B cell (primary cell): ENCODE measurements around the gene LRFN5.

ENCODE experiments used
- EZH2 ChIP-seq: IDR thresholded peaks from 2 replicates; pipeline ENCODE4 v1.6.1; 2012; ENCODE audit warnings: borderline replicate concordance, low read depth, mild to moderate bottlenecking, moderate library complexity, low read length; ENCODE audit not compliant: insufficient read depth, poor library complexity, severe bottlenecking
- TF ChIP-seq, protein P1 (sequence below): fragments of 200-600 bp; IDR thresholded peaks from one replicate; pipeline ENCODE4 v1.8.0; 2022; ENCODE audit warnings: antibody characterized with exemption, mild to moderate bottlenecking

DNA sequence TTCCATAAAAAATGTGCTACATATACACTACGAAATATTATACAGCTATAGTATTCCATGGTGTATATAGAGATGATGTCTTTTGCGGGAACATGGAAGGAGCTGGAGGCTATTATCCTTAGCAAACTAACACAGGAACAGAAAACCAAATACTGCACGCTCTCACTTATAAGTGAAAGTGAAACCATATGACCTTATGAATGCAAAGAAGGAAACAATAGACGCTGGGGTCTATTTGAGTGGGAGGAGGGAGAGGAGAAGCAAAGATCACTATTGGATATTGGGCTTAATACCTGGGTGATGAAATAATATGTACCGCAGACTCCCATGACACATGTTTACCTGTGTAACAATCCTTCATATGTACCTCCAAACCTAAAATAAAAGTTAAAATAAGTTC lies 142.8 kb downstream of the LRFN5 start:
- TF ChIP-seq, protein P1, sequence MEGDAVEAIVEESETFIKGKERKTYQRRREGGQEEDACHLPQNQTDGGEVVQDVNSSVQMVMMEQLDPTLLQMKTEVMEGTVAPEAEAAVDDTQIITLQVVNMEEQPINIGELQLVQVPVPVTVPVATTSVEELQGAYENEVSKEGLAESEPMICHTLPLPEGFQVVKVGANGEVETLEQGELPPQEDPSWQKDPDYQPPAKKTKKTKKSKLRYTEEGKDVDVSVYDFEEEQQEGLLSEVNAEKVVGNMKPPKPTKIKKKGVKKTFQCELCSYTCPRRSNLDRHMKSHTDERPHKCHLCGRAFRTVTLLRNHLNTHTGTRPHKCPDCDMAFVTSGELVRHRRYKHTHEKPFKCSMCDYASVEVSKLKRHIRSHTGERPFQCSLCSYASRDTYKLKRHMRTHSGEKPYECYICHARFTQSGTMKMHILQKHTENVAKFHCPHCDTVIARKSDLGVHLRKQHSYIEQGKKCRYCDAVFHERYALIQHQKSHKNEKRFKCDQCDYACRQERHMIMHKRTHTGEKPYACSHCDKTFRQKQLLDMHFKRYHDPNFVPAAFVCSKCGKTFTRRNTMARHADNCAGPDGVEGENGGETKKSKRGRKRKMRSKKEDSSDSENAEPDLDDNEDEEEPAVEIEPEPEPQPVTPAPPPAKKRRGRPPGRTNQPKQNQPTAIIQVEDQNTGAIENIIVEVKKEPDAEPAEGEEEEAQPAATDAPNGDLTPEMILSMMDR = no peak
- no peak for TF ChIP-seq EZH2
